HG02798 (cell line): Measurements from ENCODE around the gene RHOB.
"Not testable (repeated sequence)": the region's sequence is repeated elsewhere in the genome, so short reads cannot be mapped to it uniquely, and the experiment has no call there.

ENCODE experiments used
- ATAC-seq: cut with Tn5 transposase; IDR thresholded peaks from one replicate; pipeline ENCODE4 v1.9.1; 2021; ENCODE audit warnings: mild to moderate bottlenecking; ENCODE audit not compliant: unreplicated experiment, poor library complexity

Gene RHOB

GRCh38 chr2:20487392-20488174, 40.7 kb downstream of the RHOB start:
- ATAC-seq = no peak

DNA sequence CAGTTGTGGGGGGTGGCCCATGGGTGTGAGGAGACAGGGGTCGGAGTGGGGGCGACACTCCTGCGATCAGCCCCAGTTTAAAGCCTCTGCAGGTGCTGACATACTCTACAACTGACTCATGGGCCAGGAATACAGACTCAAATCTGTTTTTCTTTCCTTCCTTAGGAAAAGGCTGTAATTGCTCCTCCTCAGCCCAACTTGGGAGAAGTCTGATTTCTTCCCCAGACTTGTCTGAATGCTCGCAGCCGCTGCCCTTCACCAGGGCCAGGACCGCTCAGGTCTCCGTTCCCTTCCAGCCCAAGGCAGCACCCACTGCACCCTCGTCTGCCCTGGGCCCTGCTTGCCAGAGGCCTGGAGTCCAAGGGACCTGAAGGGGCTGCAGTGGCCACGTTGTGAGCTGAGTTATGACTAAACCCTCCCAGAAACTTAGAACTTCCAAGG, 41.3 kb downstream of the RHOB start:
- no peak for ATAC-seq

DNA sequence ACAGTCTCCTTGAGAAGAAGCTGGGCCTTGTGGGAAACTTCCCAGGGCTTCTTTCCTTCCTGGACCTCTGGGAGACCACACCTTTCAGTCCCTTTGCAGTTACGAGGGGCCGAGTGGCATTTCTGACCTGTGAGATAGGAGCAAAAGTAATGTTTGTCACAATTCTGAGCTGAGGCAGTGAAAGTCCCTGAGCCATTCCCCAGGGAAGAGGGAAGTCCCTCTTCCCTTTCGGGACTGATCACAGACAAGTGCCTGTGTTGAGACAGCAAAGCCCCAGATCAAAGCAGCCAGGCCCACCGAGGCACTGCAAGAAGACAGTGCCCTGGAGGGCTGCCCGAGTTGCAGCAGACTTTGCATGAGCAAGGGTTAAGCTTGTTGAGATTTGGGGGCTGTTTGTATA, 41.9 kb downstream of the RHOB start:
- ATAC-seq = no peak

DNA sequence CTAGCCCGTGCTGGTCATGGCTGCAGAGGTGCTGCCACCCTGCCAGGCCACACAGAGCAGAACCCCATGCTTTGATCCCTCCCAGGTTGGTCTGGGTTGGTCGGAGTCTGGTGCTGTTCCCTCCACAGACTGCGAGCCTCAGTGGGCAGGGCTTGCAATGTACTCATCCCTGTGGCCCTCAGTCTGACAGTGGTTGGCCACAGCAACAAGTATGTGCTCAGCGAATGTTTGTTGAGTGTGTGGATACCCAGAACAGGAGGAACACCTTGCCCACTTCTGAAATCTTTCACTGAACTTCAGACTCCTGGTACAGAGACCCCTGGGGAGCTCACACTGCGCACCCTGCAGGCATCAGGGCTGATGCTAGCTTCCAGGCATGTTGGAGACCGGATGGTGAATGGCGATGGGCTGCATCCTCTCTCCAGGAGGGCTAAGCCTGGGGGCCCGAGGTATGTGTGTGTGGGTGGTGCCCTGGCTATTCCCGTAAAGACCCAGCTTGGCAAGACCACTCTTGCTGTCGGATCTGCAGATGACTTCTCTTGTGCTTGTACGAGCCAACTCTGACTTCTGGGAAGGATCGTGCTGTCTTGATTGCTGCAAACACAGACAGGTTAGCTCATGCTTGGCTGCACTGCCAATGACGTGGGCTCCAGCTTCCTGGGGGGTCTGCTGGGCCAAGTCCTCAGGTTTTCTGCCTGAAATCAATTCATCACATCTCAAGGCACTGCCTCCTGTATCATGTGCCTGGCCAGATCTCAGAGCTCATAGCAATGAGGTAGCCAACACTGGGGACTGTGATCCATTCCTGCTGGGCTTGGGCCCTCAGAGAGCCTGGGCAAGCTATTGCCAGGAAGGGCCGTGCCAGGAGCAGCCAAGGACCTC, 43.7 kb downstream of the RHOB start:
- ATAC-seq = no peak

- peak; percentile 43 for ATAC-seq
Observed at GRCh38 chr2:20491739-20492531, 45.1 kb downstream of the RHOB start.

DNA sequence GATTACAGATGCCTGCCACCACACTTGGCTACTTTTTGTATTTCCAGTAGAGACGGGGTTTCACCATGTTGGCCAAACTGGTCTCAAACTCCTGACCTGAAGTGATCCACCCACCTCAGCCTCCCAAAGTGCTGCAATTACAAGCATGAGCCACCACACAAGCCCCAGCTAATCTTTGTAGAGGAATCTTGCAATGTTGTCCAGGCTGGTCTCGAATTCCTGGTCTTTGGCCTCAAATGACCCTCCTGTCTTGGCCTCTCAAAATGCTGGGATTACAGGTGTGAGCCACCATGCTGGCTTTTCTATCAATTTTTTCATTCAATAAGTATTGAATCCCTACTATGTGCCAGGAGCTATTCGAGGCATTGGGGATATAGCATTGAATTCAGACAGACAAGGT, 46.2 kb downstream of the RHOB start:
- not testable (repeated sequence) for ATAC-seq

DNA sequence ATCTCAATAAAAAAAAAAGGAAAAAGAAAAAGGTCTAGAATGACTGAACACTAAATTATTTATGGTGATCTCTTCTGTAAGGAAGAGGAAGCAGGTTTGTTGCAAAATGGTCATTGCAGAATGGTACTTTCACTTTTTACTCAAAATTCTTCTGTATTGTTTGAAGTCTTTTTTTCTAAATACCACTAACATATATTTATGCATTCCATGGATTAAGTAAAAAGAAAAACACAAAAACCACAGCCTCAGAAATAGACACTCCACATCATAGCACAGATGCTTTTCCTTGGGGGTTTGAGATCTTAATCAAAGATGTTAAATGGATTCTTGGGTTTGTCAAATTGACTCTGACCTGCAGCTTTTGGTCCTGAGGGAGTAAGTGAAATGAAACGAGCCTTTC, 47.4 kb downstream of the RHOB start:
- ATAC-seq = no peak

GRCh38 chr2:20496076-20496872, 49.4 kb downstream of the RHOB start:
- no peak for ATAC-seq

DNA sequence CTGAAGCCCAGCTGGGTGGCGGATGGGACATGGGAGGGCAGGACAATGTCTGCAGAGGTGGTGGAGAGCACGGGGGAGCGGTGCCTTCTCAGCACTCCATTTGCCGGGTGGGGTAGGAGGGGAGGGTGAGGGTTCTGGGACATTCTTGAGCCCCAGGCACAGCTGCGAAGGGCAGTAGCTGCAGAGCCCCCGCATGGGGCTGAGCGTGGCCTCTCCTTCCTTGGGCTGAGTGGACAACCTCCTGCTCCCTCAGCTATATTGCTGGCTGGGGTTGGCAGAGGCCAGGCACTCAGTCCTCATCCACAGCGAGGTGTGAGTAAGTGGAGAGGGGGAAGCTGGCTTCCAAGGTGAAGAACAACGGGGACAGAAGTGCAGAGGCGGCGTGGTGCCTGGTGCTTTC, 50.1 kb downstream of the RHOB start:
- no peak for ATAC-seq
